HL-60/S4 treated with phorbol 12-myristate 13-acetate at 8.2 ng/mL for 4 days and 3 days (cell line): ENCODE data around the gene CIRBP.

Source experiments
- in situ Hi-C: fragments of 300-500 bp; cut with MboI; formaldehyde crosslinking; loops from 2 replicates; pipeline ENCODE4 v1.15.0; 2022; ENCODE audit warnings: low sequenced_read_pairs

The CIRBP gene

DNA sequence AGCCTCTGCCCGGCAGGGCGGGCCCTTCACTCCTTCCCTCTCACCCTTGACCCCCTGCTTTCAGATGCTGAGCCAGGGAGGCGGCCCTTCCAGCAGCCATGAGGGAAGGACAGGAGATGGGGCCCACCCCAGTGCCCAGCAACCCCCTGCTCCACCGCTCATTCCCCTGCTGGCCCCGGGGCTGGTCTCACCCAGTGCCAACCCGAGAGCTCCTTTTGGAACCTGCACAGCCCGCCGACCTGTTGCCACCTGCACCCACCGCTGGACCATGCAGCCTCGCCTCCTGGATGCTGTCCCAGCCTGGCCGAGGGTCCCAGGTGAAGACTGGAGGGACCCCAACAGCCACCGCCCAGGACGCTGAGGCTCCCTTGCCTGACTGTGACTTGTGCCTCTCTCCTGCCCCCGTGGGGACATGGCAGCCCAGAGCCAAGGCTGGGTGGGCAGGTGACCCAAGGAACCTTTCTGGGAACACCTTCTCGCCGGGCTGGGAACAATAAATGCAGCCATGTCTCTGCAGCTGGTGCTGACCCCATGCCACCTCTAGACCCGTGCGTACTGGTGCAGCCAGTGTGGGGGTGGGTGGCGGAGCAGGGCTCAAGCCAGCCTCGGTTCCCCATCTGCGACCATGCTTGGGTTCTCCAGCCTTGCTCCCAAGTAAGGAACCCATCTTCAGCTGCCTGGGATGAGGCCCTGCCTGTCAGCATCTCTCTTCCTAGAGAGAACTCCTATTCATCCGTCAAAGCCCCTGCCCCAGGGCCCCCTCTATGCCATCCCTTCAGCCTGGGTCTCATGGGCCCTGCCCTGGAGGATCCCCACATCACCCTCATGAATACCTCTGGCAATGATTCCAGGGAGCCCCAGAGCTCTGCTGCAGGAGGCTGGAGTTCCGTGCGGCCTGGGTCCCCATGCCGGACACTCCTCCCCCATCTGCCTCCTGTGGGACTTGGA is 9.9 kb downstream of the CIRBP start:
- in situ Hi-C loops, result no loop called here

DNA sequence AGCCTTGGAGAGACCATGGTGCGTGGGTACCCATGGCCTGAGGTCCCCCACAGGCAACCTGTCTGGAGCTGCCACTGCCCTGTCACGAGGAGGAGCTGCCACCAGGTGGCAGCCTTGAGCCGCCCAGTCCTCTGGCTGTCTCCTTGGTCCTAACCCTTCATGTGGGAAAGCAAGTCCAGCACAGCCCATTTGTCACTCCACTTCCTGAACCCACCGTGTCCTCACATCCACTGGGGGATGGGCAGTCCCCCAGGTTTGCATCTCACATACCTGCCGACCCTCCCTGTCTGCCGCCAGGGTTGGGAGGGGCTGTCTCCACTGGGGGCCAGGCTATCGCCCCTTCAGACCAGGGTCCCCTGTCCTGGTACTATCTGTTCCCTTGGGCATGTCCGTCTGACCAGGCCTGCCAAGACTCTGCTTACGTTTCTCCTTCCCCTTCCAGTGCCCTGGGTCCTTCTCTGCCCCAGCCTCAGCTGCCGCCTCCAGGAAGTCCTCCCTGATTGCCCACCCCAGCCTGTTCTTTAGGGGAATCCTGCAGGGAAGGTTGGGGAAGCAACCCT is 10.7 kb downstream of the CIRBP start:
- in situ Hi-C loops, result no loop called here

DNA sequence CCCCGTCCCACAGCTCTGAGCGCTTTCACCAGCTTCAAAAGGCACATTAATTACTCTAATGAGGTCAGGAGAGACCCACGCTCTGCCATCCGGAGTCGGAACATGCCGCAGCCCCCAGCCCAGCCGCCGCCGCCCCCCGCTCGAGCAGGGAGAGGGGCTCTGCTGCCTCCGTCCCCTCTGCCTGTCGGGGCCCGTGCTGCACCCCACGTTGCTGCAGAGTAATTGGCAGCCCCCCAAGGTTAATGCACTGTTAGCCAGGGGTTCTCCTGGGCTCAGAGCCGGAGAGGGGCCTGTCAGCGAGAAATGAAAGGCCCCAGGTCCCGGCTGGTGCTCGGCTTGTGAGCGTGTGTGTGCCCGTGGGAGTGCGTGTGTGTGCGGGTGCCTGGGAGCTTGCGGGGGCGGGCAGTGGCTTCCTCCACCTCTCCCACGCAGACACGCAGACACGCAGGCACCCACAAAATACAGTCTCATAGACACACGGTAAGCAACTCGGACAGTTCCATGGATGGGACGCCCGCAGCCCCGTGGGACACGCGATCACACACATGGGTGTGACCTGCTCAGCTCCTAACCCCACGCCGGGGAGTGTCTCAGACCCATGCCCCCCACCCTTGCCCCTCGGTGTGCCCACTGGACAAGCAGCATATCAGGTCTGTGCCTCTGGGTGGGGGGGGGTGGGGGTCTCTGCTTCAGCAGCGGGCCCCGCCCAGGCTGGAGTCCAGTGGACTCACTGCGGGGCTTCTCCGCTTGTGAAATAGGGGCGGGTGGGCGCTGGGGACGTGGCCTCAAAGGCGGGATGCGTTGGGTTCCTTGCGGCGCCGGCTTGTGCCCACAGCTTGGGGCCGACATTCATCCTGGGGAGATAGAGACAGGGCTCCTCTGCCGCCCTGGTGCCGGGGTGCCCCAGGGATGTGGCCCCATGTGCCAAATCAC is 11.8 kb downstream of the CIRBP start:
- in situ Hi-C loops, result no loop called here

DNA sequence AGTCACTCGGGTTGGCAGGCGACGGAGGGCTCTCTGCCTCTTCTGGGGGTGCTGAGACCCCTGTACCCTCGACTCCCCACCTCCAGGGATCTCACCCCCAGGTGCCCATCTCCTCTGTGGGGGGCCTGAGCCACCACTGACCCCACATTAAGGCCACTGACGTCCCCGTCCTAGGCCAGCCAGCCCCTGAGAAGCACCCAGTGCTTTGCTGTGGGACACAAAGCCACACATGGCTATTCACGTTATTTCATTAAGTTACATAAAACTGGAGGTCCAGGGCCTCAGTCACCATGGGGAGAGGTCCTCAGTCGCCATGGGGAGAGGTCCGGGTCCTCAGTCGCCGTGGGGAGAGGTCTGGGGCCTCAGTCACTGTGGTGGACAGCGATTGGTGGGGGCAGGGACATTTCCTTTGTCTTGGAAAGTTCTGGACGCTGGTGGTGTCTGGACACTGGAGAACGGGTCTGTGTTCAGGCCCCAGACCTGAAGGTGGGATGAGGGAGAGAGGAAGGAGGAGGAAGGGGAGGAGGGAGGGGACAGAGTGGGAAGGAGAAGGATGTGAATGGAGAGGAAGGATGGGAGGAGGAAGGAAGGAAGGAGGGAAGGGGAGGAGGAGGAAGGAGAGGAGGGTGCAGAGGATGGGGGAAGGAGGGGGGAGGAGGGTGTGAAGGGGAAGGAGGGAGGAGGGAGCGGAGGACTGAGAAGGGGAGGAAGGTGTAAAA is 12.6 kb downstream of the CIRBP start:
- in situ Hi-C loops, result no loop called here

DNA sequence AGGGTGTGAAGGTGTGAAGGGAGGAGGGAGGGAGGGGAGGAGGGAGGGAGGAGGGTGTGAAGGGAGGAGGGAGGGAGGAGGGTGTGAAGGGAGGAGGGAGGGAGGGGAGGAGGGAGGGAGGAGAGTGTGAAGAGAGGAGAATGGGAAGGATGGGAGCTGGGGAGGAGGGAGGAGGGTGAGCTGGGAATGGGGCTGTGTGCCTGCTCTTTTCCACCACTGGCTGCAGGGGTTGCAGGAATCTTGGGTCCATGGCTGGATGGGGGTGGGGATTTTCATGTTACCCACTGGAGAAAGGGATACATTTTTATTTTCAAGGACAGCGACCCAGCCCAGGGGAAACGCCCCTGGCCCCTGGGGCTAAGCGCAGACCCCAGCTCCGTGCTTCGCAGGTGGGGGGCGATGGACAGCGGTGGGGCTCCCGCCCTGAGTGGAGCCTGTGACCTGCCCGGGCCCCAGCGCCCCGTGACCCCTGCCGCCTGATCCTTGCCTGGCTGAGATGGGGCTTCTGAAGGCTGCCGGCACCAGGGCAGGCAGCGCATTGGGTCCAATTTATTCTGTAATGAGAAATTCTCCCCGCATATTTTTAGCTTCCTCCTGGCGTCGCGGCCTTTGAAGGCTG is 13.6 kb downstream of the CIRBP start:
- in situ Hi-C loops, result no loop called here

DNA sequence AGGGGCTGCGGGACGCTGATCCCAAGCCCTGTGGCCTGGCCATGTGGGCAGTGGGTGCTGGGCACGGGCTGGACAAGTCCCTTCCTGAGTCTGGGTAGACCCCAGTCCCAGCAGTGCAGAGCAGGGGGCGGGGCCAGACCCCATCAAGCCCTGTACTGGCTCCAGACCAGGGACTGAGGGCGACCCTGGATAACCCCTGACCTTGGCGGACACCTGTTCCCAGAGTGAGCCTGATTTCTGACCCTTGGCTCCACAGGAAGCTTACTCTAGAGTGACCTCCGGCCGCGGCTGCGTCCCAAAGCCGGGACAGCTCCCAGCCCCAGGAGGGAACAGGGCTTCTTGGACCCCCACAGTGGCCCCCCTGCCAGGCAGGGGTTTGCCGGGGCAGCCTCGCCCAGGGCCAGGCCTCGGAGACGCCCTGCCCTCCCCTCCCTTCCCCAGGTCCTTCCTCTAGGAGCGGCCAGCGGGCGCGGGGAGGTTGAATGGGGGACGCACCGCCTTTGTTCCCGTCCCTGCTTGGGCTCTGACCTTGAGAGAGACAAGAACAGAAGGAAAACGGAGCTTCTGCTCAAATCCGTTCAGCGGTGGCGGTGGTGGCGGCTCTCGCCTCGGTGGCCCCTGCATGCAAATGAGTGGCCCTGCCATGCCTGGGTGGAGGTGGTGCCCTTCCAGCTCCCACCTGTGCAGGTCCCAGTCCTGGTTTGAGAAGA is 14.2 kb downstream of the CIRBP start:
- in situ Hi-C loops, result no loop called here

DNA sequence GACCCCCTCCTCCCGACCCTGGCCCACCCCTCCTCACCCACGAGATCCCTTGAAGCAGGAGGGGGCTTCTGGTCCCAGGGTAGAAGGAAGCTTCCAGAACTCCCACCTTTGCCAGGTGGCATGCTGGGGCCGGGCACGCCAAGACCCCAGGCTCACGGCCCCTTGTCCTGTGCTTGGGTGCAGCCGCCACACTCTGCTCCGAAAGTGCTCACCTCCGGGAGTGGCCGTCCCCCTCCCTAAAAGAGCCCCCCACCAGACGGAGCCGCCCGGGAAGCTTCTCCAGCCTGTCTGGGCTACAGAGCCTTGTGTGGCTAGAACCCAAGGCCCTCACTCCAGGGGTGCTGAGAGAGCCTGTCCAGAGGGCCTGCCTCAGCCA is 14.8 kb downstream of the CIRBP start:
- in situ Hi-C loops, result no loop called here

DNA sequence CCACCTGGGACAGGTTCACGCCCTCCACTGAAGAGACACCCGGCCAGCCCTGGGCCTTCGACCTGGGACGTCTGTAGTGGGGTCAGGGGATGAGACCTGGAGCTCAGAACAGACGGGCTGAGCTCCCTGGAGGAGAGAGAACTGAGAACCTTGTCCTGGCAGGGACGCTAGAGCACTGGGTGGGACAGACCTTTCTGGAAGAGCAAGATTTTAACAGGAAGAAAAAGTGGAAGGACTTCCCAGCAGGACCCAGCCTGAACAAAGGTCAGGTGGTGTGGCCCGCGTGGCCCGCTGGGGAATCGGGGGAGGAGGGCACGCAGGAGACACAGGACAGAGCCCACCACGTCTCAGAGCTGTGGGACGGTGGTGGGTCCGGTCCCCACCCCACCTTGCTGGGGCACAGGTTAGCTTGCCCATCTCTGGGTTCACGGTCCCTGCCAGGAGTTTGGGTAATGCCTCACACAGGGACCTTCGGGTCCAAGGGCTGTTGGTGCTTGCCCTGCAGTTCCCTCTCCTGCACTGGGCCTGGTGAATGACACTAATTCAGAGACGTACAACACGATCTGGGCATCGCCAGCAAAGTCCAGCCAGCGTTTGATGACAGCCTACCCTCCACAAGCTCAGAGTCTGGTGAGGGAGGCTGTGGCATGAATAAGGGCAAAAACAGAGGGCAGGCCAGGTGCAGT is 15.3 kb downstream of the CIRBP start:
- in situ Hi-C loops, result no loop called here

DNA sequence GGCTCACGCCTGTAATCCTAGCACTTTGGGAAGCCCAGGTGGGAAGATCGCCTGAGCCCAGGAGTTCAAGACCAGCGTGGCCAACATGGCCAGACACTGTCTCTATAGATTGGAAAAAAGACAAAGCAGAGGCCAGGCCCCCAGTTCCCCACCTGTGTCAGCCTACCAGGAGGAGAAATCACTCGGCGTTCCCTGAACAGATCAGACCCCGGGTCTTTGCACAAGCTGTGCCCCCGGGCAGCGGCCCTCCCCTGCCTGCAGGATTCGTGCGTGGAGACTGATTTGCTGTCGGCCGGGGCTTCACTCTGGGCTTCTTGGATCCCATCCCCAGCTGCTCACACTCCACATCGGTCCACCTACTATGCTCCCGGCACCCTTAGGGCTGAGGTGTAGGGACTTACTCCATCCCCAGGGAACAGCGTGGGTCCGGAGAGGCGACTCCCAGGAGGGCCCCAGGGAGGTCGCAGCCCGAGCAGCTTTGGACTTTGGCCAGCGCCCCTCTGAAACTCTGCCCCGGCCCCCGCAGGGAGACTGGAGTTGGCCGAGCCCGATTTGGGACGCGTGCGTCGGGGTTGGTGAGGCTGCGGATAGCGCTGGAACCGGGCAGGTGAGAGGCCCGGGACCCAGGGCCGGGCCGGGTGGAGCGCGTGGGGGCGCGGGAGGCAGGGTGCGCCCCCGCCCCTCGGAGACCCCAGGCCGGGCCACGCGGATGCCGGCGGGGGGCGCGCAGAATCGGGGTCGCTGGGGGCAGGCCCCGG is 16.0 kb downstream of the CIRBP start:
- in situ Hi-C loops, result no loop called here

DNA sequence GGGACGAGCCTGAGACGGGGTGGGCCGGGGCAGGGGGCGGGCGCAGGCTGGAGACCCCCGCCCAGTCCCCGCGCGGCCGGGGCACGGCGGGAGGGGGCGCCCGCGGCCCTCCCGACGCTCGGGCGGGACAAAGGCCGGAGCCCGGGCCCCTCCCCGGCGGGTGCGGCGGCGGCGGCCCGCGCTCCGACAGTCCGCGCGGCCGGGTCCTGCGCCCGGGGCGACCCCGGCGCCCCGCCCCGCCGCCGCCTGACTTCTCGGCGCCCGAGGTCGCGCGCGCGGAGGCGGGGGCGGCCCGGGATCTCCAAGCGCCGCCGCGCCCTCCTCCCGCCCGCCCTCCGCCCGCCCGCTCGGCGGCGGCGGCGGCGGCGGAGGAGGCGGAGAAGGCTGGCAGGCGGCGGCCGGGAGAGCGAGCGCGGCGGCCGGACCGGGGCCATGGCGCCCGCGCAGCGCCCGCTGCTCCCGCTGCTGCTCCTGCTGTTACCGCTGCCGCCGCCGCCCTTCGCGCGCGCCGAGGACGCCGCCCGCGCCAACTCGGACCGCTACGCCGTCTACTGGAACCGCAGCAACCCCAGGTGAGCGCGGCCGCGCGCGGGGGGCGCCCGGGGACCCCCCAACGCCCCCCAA is 16.7 kb downstream of the CIRBP start, which contains the start of gene EFNA2:
Gene EFNA2 (plus strand): TSS at position 137 of the 624 bp plus-strand sequence. CDS start 296 bp downstream, at position 433.
- in situ Hi-C loops, result no loop called here

DNA sequence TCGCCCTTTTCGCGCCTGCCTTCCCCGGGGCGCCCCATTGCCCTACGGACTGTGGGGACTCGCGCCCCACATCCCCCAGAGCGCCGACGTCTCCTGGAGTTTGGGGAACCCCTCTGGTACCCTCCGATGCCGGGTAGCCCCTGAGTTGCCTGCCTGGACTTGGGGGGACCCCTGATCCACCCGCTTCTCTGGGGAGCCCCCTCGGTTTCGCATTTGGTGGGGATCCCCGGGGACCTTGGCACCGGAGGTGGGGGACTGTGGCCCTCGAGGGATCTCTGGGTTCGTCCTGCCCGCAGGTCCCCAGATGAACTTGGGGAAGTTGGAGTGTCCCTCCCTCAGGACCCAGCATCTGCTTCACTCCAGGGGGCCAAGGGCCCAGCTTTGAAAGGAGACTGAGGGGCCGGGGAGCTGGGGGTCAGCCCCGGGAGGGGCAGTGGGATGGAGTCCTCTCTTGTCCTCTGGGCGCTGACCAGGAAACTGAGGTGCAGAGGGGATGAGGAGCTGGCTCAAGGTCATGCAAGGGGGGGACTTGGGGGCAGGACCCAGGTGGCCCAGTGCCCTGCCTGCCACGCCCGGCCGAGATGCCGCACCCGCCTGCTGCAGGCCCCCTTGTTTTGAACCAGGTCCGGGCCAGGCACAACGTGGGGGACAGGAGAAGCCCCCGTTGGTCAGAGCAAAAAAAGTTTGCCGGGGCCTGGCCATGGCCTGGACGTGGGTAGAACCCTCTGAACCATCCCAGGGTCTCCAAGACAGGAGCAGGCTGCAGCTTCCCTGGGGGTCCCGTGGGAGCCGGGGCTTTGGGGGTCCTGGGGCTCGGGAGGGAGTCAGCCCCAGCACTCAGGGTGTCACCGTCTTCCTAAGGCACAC is 17.6 kb downstream of the CIRBP start:
- in situ Hi-C loops, result no loop called here

DNA sequence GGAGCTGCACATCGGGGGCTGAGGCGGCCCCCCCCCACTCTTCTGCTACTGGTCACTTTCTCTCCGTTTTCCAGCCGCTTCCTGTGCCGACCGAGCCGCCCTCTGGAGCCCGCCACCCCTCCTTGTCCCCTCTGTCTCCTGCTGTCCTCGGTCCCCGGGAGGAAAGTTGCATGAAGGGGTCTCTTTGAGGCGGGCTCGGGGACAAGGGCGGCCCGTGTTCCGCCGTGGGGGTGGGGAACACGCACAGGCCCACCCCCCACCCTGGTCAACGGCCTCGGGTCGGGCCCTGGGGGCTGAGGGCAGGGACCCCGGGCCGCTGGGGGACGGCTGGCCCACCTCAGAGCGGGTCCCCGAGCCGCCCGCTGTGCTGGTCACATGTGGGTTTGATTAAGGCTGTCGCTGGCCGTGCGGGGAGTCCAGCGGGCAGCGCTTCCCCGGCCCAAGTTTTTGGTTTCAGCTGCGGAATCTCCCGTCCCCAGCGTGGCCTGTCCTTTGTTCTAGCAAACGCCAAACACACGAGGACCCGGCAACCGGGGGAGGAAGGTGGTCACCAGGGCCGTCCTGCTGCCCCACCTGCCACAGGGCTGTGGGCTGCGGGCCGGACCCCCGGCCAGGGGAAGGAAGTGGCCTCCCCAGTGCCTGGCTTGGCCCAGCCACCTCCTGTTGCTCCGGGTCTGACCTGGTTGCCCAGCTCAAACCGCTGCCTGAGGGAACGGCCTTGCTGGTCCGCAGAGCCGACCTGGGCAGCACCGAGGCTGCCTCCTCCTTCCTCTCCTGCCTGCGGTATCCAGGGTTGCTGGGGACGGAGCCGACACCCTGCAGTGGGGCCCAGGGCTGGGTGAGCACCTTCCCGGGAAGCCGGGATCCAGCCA is 18.5 kb downstream of the CIRBP start:
- in situ Hi-C loops, result no loop called here

DNA sequence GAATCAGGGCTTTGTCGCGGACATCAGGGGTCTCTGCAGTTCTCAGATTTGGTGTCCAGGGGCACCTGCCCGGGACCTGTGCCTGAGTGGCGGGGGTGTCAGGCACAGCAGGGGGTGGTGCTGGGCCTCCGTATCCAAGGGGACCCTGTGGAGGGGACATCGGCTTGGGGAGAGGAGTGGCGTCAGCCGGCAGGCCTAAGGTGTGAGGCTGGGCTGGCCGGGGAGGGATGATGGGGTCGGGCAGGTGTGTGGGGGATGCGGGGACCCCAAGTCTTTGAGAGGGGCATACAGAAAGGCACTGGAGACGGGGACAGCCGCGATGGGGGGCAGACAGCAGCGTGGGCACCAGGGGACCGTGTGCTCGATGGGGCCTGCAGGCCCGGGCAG is 19.1 kb downstream of the CIRBP start:
- in situ Hi-C loops, result no loop called here

DNA sequence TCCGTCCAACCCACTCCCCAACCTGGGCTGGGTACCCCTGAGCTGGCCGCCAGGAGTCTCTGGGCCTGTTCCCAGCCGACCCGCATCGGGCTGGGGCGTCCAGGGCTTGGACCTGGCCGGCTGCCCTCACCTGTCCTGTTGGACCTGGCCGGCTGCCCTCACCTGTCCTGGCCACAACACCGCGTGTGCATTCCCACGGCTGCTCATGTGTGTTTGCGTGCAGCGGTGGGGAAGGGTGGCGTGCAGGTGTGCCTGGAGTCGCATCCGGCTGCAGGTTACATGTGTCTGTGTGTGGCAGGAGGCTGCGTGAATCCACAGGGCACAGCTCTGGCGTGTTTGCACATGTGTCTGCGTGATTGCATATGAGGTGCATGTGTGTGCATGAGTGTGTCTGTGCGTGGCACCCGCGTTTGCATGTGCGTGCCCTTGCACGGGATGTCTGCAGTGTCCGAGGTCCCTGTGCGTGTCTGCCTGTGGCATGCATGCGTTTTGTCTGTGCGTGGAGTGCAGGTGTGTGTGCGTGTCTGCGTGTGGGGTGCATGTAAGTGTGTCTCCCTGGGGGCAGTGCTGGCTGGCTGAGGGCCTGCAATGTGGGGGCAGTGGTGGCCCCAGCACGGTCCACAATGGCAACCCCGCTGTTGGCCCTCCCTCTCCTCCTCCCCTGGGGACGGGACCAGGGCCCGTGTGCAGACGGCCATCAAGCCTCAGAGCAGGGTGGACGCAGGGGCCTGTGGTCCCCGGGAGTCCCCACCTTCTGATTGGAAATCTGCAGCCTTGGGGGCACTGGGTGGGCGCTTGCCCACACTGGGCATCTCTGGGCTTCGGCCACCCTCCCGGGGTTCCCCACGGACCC is 19.9 kb downstream of the CIRBP start:
- in situ Hi-C loops, result no loop called here

DNA sequence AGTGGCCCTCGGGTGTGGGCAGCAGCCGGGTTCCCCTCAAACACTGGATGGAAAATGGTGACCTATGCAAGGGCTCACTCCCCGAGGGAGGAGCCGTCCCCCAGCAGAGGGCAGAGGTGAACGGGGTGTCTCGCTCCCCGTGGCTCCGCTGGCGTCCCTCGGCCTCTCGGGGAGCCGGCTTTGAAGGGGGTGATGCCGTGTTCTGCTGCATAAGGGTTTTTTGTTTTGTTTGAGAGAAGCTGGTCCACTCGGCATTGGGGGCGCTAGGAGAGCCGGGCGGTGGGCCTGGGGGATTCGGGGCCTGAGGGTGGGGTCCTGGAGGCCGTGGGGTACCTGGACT is 20.5 kb downstream of the CIRBP start:
- in situ Hi-C loops, result no loop called here
